GM18498 (cell line): ENCODE data around the gene PPP6R2.

Source experiments
- ATAC-seq: cut with Tn5 transposase; IDR thresholded peaks from one replicate; pipeline ENCODE4 v1.9.1; 2021; ENCODE audit warnings: mild to moderate bottlenecking, moderate library complexity; ENCODE audit not compliant: unreplicated experiment

PPP6R2 gene

DNA sequence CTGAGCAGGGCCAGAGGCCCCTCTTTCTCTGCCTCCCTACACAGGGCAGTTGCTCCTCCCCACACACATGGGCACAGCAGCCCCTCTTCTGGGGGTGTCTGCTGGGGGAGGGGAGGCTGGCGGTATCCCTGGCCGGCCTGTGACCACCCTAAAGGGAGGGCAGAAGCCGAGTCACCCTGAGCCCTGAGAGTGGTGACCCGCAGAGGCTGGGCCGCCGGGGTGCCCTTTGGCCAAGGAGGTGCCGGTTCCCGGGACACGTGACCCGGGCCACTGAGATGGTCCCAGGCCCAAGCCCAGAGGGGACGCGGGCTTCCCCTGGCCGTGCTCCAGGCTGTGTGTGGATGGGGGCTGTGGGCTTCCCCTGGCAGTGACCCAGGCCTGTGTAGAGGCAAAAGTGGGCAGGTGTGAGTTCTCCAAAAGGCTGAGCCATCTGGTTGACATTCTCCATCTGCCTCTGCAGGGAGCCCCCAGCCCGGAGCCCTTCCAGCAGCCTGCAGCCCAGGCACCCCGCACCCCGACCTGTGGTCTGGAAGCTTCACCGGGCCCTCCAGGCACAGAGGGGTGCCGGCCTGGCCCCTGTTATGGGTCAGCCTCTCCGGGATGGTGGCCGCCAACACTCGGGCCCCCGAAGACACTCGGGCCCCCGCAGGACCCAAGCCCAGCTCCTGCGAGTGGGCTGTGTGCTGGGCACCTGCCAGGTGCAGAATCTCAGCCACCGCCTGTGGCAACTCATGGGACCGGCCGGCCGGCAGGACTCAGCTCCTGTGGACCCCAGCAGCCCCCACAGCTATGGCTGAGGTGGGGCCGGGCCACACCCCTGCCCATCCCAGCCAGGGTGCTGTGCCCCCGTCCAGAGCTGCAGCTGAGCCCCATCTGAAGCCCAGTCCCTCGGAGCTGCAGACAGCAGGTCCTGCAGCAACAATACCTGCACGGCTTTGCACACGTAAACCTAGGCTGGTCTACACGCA, 139.3 kb downstream of the PPP6R2 start:
- no peak for ATAC-seq

DNA sequence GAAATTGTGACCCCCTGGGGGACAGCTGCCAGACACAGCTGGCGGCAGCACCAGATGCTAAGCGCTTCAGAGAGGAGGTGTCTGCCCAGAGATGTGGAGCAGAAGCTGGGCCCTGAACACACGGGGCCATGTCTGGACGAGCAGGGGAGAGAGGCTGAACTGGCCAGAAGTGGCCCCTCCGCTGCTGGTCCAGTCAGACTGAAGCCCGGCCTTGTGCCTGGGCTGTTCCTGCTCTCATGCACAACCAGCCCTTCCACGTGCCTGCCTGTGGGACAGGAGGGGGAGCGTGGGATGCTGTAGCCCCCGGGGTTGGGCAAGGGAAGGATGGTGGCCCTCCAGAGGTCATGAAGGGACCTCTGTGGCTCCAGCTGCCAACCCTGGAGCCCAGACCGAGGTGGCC, 140.0 kb downstream of the PPP6R2 start:
- ATAC-seq: no peak

DNA sequence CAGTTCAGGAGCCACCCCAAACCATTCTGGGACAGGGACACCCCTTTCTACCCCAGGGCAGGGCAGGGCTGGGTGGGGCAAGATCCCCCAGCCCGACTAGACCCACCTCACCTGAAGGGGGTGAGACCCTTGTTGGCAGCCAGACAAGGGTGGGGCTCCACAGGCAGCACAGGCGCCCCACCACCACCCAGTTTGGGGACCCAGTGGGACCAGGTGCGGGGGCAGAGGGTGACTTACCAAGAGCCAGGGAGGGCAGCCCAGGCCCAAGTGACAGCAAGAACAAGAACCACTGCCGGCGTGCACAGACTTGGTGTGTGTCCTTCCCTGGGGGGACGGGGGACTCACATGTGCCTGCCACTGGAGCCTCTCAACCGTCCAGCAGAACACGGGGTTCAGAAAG, 140.4 kb downstream of the PPP6R2 start:
- no peak for ATAC-seq

DNA sequence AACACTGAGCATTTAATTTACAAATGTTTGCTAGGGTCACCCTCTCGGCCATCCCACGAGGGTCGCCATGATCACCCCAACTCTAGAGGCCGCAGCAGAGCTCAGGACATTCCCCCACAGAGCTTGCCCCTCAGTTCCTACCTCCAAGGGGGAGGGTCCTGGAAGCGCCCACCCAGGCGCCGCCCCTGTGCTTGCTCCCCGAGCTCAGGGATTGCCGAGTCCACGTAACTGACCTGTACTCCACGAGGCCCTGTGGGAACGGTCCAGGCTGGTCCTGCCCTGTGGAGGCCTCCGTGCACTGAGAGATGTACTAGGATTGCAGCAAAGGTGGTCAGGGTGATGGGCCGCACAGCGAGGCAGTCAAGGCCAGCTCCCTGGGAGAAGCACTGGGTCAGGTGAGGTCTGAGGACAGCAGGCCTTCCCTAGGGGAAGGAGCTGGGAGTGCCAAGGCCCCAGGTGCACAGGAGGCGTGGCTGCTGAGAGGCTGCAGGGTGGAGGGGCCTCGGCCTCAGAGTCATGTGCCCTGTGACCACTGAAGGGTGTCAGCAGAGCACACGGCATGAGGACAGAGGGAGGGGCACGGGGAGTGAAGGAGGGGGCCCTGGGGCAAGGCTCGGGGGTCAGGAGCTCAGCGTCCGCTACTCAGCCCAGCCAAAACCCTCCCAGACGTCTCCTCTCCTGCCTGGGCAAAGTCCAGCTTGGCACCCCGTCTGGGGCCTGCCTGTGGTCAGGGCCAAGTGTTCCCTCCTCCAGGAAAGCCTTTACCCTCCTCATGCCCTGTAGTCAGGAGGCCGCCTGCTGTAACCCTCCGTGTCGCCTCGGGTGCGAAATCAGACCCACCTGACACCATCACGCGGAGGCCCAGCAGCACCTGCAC, 141.1 kb downstream of the PPP6R2 start:
- ATAC-seq: no peak

DNA sequence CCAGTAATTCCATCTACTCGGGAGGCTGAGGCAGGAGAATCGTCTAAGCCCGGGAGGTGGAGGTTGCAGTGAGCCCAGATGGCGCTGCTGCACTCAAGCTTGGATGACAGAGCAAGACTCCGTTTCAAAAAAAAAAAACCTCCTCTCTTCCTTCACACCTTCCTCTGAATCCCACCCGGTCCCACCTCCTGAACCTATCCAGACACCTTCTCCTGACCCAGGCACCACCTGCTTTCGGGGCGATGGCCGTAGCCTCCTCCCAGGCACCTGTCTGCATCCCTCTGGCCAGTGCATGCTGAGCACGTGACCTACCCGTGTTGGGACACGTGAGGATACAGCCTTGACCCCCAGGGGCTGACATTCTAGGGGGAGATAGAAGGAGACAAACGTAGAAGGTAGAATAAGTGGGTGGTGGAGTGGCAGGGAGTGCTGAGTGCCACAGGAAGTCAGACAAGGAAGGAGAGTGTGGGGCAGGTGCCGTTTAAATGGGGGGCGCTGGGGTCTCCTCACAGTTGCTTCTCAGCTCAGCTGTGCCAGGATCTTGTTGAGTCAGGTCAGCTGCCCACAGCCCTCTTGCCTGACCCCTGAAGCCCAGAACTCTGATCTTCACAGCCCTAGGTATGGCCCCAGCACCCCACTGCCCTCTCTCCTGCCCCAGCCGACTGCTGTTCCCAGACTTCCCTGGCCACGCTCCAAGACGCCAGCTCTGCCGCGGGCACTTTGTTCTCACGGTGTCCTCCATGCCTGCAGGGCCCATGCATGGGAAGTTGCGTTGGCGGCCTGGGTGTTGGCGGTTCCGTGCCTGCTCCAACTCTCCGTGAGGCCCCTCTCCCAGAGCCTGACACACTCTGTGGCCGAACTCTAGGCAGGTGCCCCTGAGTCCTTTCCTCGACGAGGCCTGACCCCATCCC, 142.3 kb downstream of the PPP6R2 start:
- ATAC-seq: no peak

DNA sequence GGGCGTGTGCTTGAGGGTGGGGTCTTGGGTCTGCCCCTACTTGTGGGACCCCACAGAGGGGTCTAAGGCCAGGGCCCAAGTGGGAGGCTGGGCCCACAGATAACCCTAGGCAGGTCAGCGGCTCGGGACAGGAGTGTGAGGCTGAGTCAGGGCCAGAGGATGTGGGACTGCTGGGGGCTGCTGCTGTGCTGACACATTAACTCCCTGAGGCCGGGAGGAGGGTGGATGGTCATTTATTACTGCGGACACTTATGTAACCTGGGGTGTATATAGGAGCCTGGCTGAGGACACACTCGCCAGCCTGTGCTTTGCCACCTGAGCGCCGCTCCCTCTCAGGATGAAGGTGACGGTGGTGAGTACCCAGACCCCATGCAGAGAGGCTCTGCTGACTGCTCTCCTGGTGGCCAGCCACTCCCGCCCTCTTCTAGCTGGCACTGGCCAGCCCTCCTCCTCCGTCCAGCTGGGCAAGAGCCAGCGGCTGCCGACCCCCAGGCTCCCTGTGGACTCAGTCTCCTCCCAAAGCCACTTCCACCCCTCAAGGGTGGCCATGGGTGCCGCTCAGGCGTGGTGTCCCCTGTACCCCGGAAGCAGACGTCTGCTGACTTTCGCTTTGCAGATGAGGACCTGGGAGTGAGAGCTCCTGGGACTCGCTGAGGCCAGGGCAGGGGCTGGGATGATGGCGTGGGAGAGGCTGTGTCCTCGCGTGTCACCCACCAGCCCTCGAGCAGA, 143.6 kb downstream of the PPP6R2 start, which contains the start of gene MIOX:
TSS of gene MIOX (plus strand) at position 299 of the 729 bp plus-strand sequence. CDS start at position 338, 39 bp downstream.
- ATAC-seq: no peak

DNA sequence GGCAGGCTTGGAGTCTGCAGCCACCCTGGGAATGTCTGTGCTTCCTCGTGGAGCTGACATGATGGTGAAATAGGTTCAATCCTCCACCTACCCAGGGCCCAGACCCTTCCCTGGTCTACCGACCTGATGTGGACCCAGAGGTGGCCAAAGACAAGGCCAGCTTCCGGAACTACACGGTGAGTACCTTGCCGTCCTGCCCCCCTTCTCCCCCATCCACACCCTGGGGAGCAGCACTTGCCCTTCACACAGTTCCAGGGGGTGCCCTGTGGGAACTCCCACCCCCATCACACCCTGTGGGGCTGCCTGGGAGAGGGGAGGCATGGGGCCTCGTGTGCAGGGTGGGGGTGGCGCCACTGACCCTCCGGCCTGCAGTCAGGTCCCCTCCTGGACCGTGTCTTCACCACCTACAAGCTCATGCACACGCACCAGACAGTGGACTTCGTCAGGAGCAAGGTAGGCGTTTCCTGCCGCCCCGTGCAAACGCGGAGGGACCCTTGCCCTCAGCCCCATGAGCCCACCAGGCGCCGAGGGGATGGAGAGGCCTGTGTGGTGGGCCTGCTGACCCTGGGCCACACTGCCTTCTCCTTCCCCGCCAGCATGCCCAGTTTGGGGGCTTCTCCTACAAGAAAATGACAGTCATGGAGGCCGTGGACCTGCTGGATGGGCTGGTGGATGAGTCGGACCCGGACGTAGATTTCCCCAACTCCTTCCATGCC, 144.3 kb downstream of the PPP6R2 start:
- ATAC-seq: no peak

DNA sequence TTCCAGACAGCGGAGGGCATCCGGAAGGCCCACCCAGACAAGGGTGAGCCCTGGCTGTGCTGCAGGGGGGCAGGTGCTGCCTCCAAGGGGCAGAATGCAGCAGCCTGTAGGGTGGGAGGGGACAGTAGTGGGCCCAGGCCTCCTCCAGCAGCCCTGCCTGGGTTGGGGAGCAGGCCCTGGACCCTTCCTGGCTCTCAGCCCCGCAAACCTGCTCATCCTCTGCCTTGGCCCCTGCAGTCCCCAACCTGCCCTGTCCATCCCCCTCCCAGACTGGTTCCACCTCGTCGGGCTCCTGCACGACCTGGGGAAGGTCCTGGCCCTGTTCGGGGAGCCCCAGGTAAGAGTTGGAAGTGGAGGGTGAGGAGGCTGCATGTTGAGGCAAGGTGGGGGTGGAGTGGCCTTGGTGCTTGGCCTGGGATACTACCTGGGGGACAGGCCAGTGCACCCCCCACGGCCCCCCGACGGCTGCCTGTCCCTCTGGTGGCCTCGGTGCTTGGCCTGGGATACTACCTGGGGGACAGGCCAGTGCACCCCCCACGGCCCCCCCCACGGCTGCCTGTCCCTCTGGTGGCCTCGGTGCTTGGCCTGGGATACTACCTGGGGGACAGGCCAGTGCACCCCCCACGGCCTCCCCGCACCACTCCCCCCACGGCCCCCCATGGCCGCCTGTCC, 145.0 kb downstream of the PPP6R2 start:
- no peak for ATAC-seq

DNA sequence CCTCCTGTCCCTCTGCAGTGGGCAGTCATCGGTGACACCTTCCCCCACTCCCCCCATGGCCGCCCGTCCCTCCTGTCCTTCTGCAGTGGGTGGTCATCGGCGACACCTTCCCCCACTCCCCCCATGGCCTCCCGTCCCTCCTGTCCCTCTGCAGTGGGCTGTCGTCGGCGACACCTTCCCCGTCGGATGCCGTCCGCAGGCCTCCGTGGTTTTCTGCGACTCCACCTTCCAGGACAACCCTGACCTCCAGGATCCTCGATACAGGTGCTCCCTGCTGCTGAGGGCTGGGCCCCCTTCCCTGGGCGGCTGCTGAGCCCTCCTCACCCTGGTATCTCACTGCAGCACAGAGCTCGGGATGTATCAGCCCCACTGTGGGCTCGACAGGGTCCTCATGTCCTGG, 145.8 kb downstream of the PPP6R2 start:
- no peak for ATAC-seq

DNA sequence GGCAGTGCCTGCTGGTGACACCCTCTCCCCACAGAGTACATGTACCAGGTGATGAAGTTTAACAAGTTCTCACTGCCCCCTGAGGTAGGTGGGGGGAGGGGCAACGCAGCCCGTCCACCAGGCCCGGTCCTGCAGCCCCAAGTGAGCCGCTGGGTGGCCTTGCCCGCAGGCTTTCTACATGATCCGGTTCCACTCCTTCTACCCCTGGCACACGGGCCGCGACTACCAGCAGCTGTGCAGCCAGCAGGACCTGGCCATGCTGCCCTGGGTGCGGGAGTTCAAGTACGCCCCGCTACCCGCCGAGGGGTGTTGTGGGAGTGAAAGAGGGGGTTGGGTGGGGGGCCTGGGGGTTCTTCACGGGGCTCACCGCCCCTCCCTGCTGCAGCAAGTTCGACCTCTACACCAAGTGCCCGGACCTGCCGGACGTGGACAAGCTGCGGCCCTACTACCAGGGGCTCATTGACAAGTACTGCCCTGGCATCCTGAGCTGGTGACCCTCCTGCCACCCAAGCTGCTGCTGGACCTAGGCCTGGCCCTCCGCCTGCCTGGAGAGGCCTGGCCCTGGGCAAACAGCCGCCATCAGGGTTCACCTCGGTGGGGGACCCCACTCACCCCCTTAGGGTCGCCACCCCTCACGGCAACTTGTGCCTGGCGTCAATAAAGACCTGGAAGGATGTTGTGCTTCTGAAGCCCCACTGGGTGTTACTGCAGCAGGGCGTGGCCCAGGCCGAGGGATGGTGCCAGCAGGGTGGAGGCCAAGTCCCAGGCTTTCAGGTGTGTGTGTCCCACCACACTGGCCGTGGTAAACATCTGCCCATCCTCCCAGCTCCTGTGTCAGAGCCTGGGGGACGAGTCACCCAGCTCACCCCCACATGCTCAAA, 146.5 kb downstream of the PPP6R2 start:
- no peak for ATAC-seq

DNA sequence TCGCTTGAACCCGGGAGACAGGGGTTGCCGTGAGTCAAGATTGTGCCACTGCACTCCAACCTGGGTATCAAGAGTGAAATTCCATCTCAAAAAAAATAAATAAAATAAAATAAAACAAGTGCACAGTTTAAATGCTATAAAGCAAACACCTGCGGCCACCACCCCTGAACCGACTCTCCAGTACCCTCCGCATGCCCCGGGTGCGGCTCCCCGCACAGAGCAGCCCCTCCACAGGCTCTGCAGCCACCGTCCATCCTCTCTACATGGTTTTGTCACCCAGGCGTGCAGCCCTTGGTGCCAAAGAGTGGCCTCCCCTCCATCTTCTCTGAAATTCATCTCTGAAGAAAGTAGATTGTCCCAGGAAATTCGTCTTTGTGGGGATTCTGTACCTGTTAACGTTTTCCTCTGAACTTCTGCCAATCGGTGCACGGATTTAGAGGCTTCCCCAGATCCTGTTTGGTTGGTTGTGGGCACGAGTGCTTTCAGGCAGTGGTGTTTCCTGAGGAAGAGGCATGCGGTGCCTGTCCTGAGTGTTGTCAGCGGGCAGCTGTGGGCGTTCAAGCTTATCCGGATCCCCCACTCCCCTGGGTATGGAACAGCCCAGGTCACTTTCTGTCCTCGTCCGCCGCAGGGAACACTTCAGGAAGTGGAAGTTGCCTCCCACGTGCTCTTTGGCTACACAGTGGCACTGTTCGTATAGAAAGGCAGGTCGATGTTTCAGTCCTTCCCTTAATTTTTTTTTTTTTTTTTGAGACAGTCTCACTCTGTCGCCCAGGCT, 147.6 kb downstream of the PPP6R2 start:
- ATAC-seq: no peak
